Esophagus squamous epithelium (tissue), 4 donors: ENCODE data around the gene SGCE.

Source experiments
- POLR2A ChIP-seq, 4 donors: fragments of 450-650 bp; IDR thresholded peaks; one replicate each; pipeline ENCODE4 v1.6.1; 2017; ENCODE audit warnings: antibody characterized with exemption in 4 of 4, mild to moderate bottlenecking in 4 of 4, moderate library complexity in 3 of 4
- TF ChIP-seq, protein P1 (sequence below), 6 experiments: fragments of 450-650 bp in 4 of 6; fragments of 200-600 bp in 2 of 6; sonication (generic) in 2 of 6; IDR thresholded peaks; one replicate each; pipeline ENCODE4 v1.5.1; 2016 to 2019; ENCODE audit warnings: antibody characterized with exemption in 6 of 6, mild to moderate bottlenecking in 4 of 6, moderate library complexity in 4 of 6

GRCh38 chr7:94655126-94655847, 646 bp downstream of the SGCE start:
- no peak for TF ChIP-seq POLR2A (IDR thresholded peaks at IDR 0.05)
- TF ChIP-seq, protein P1, sequence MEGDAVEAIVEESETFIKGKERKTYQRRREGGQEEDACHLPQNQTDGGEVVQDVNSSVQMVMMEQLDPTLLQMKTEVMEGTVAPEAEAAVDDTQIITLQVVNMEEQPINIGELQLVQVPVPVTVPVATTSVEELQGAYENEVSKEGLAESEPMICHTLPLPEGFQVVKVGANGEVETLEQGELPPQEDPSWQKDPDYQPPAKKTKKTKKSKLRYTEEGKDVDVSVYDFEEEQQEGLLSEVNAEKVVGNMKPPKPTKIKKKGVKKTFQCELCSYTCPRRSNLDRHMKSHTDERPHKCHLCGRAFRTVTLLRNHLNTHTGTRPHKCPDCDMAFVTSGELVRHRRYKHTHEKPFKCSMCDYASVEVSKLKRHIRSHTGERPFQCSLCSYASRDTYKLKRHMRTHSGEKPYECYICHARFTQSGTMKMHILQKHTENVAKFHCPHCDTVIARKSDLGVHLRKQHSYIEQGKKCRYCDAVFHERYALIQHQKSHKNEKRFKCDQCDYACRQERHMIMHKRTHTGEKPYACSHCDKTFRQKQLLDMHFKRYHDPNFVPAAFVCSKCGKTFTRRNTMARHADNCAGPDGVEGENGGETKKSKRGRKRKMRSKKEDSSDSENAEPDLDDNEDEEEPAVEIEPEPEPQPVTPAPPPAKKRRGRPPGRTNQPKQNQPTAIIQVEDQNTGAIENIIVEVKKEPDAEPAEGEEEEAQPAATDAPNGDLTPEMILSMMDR (IDR thresholded peaks at IDR 0.05), result no peak
